Left ventricle myocardium inferior (tissue), 1 donor: ENCODE results near the gene WNT2B. TPM values are rescaled to one million over a fixed set of nuclear protein-coding genes. Genes with fewer than 3 reads are reported as not detected.
A peak's percentile ranks its signal among the peaks of the same experiment; 100 is the strongest.

Source experiments
- DNase-seq: peaks from one replicate; pipeline ENCODE4 v3.0.0-alpha.2; 2020
- H3K27ac ChIP-seq: fragments of 200-600 bp; replicated peaks from 2 replicates; pipeline ENCODE4 v1.8.0; 2021
- H3K27me3 ChIP-seq: fragments of 200-600 bp; 2 replicates; pipeline ENCODE4 v1.8.0; 2021; ENCODE audit warnings: low read depth
- H3K36me3 ChIP-seq: fragments of 200-600 bp; 2 replicates; pipeline ENCODE4 v1.8.0; 2021
- H3K4me1 ChIP-seq: fragments of 200-600 bp; 2 replicates; pipeline ENCODE4 v1.8.0; 2021
- H3K4me3 ChIP-seq: fragments of 200-600 bp; 2 replicates; pipeline ENCODE4 v1.8.0; 2021; ENCODE audit warnings: mild to moderate bottlenecking, moderate library complexity
- H3K9me3 ChIP-seq: fragments of 200-600 bp; replicated peaks from 2 replicates; pipeline ENCODE4 v1.8.0; 2021
- intact Hi-C: fragments of 100-400 bp; cut with micrococcal nuclease; formaldehyde crosslinking; loops from one replicate; pipeline ENCODE4 v1.11.0; 2022
- total RNA-seq: library from RNA; stranded (reverse); fragmentation: NEBNext Ultra II Directional; extraction: Animal tissue kit (Norgen Biotek cat#: 25700); gene quantifications from one replicate; pipeline ENCODE4 v1.2.1, GENCODE V29; 2021
- TF ChIP-seq, protein P1 (sequence below): fragments of 200-600 bp; IDR thresholded peaks from 2 replicates; pipeline ENCODE4 v1.8.0; 2021; ENCODE audit warnings: antibody characterized with exemption, mild to moderate bottlenecking, borderline replicate concordance
- donor health status: DM: no; HTN: yes; CAD: no; lungs with severe emphysema.

Gene WNT2B
- total RNA-seq, 1 donor from 2014 or later = 1.7 TPM

DNA sequence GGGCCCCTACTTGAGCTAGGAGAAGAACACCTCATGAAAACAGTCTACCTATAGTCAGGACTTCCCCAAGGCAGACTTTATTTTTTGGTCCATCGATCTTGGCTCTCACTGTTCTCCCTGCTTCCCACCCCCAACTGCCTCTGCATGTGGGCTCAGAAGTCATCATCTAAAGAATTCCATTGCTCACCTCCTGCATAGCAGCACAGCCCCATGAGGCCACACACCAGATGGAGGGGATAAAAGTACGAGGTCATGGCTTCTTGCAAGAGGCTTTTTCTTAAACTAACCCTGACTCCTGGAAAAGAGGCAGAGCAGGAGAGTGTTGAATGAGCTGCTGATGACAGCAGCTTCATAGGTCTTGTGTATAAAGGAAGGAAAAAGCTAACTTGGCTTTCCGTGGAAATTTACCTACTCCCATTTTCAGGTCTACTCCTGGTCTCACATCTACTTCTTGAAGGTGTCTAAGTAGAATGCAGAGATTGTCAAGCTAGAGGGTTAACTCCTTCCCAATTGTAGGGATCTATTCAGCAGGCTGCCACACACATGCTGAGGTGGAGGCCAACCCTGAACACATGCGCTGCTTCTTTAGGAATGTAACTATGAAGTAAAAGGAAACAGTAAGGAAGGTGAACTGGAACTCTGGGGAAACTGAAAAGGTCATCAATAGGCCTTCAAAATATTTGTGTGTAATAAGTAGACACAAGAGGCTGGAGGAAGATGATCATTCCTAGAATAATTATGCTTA lies 18.7 kb downstream of the WNT2B start:
- Histone ChIP-seq H3K4me1 (peaks cover 45% of the 10 kb centered on the region), H3K36me3 (peaks cover 35% of the 10 kb centered on the region), H3K27ac (no peak overlapping the region), H3K9me3 (no peaks in the 10 kb centered on the region), H3K4me3 (no peak overlapping the region), H3K27me3 (no peaks in the 10 kb centered on the region)
- intact Hi-C loops = no loop called here
- TF ChIP-seq, protein P1, sequence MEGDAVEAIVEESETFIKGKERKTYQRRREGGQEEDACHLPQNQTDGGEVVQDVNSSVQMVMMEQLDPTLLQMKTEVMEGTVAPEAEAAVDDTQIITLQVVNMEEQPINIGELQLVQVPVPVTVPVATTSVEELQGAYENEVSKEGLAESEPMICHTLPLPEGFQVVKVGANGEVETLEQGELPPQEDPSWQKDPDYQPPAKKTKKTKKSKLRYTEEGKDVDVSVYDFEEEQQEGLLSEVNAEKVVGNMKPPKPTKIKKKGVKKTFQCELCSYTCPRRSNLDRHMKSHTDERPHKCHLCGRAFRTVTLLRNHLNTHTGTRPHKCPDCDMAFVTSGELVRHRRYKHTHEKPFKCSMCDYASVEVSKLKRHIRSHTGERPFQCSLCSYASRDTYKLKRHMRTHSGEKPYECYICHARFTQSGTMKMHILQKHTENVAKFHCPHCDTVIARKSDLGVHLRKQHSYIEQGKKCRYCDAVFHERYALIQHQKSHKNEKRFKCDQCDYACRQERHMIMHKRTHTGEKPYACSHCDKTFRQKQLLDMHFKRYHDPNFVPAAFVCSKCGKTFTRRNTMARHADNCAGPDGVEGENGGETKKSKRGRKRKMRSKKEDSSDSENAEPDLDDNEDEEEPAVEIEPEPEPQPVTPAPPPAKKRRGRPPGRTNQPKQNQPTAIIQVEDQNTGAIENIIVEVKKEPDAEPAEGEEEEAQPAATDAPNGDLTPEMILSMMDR = no peak
- DNase-seq = no peak

GRCh38 chr1:112528076-112528475 lies 19.3 kb downstream of the WNT2B start:
- peaks cover 29% of the 10 kb centered on the region for H3K36me3 ChIP-seq
- intact Hi-C loops = no loop called here

GRCh38 chr1:112529301-112529700 lies 20.5 kb downstream of the WNT2B start:
- no peaks in the 10 kb centered on the region for H3K9me3 ChIP-seq
- H3K27me3 ChIP-seq = no peaks in the 10 kb centered on the region
- peaks cover 37% of the 10 kb centered on the region for H3K4me1 ChIP-seq
- intact Hi-C loops = no loop called here
- peaks cover 36% of the 10 kb centered on the region for H3K36me3 ChIP-seq
- no peak overlapping the region for H3K27ac ChIP-seq
- no peak for DNase-seq
- TF ChIP-seq, protein P1 = no peak
- no peak overlapping the region for H3K4me3 ChIP-seq

More at GRCh38 chr1:112528076-112528475, 19.3 kb downstream of the WNT2B start:
- Histone ChIP-seq H3K27ac (no peak overlapping the region), H3K4me1 (peaks cover 48% of the 10 kb centered on the region), H3K4me3 (no peak overlapping the region), H3K27me3 (no peaks in the 10 kb centered on the region), H3K9me3 (no peaks in the 10 kb centered on the region)
- DNase-seq = no peak
- TF ChIP-seq, protein P1 = no peak

DNA sequence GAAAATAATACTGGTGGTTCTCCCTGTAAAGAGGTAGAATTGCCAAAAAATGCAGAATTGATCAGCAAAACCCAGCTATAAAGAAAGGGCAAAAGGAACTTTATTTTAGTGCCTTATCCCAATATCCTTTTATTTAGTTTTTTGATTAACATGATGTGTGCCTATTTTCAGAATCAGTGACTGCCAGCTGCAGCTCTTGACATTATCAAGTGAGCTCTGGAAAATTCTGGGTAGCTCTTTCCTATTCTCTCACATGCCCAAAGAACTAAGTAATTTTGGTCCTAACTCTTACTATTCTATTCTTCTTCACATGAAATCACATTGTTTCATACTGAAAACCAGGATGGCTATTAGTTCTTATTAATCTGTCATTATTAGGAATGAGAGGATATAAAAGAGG lies 22.1 kb downstream of the WNT2B start:
- peak overlapping the region; percentile 54 for H3K27ac ChIP-seq
- intact Hi-C loops = no loop called here

DNA sequence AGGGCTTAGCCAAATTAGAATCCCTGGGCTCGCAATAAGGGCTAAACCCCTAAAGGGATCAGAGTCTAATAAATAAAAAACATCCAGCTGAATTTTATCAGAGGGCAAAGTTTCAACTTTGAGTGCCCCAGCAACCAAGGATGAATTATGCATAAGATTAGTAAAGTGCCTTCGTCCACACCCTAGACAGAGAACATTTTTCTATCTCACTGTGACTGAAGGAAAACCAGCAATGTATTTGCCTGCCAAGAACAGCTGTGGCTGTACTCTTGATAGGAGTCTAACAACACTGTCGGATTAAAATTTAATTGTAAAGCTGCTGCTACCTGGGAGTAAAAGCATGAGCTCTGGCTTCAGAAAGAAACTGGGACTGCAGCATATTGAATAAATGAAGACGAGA lies 23.3 kb downstream of the WNT2B start:
- no peaks in the 10 kb centered on the region for H3K27me3 ChIP-seq
- H3K4me1 ChIP-seq = peaks cover 37% of the 10 kb centered on the region
- H3K9me3 ChIP-seq = no peaks in the 10 kb centered on the region
- H3K4me3 ChIP-seq = no peak overlapping the region
- intact Hi-C loops = no loop called here
- DNase-seq = no peak
- peak overlapping the region; percentile 54 for H3K27ac ChIP-seq
- TF ChIP-seq, protein P1 = no peak
- peaks cover 22% of the 10 kb centered on the region for H3K36me3 ChIP-seq

More for the DNA sequence above, 22.1 kb downstream of the WNT2B start:
- Histone ChIP-seq H3K4me1 (peaks cover 30% of the 10 kb centered on the region), H3K36me3 (peaks cover 27% of the 10 kb centered on the region), H3K4me3 (no peak overlapping the region), H3K27me3 (no peaks in the 10 kb centered on the region), H3K9me3 (no peaks in the 10 kb centered on the region)
- TF ChIP-seq, protein P1 = no peak
- DNase-seq = no peak
